Stimulated activated CD8-positive, alpha-beta memory T cell treated with anti-CD3 and anti-CD28 coated beads, Interleukin-2, amount 100 ng/mL, for 1 hour (primary cell): ENCODE measurements around the gene ERFL.

Experiments used
- DNase-seq, 2 donors: peaks; one replicate each; pipeline ENCODE4 v3.0.0-alpha.2; 2020; ENCODE audit warnings: low read depth in 2 of 2

ERFL gene

GRCh38 chr19:41897820-41898219 is 30.4 kb downstream of the ERFL start:
- no peak for DNase-seq

- no peak for DNase-seq
Measured at GRCh38 chr19:41897181-41897580, 31.1 kb downstream of the ERFL start.

- DNase-seq = no peak
Measured at GRCh38 chr19:41896581-41896942, 31.7 kb downstream of the ERFL start.

GRCh38 chr19:41895745-41896580 is 32.3 kb downstream of the ERFL start:
- DNase-seq = no peak

GRCh38 chr19:41894350-41894749 is 33.9 kb downstream of the ERFL start:
- DNase-seq = no peak

- no peak for DNase-seq
Measured at GRCh38 chr19:41893899-41894298, 34.4 kb downstream of the ERFL start.

GRCh38 chr19:41892173-41892902 is 35.9 kb downstream of the ERFL start:
- no peak for DNase-seq

- no peak for DNase-seq
Measured at GRCh38 chr19:41890936-41891335, 37.3 kb downstream of the ERFL start.

GRCh38 chr19:41889896-41890295 is 38.4 kb downstream of the ERFL start:
- no peak for DNase-seq

- no peak for DNase-seq
Measured at GRCh38 chr19:41888926-41889325, 39.3 kb downstream of the ERFL start.

- DNase-seq = peak; percentile 80 to 81
Measured at GRCh38 chr19:41887711-41888382, 40.4 kb downstream of the ERFL start.

- DNase-seq = peak; percentile 42 to 49
Measured at GRCh38 chr19:41886761-41887710, 41.2 kb downstream of the ERFL start.

- peak; percentile 79 for DNase-seq
Measured at GRCh38 chr19:41883821-41884733, 44.2 kb downstream of the ERFL start.

GRCh38 chr19:41883463-41883820 is 44.8 kb downstream of the ERFL start:
- no peak for DNase-seq

- peak; percentile 27 to 38 for DNase-seq
Measured at GRCh38 chr19:41882568-41883462, 45.4 kb downstream of the ERFL start, which contains the start of gene ARHGEF1. TSS of gene ARHGEF1 (plus strand) at chr19:41883184. CDS start at chr19:41888083, 4,899 bp downstream.

GRCh38 chr19:41880329-41880708 is 47.9 kb downstream of the ERFL start:
- DNase-seq = no peak

- no peak for DNase-seq
Measured at GRCh38 chr19:41879670-41880328, 48.5 kb downstream of the ERFL start.

GRCh38 chr19:41879080-41879479 is 49.2 kb downstream of the ERFL start:
- no peak for DNase-seq
